ENCODE measurements around the gene PKDREJ. TPM values are rescaled to one million over a fixed set of nuclear protein-coding genes. Genes with fewer than 3 reads are reported as not detected.

The PKDREJ gene
- total RNA-seq, 1 experiment from 2014 or later: 0.04 TPM

DNA sequence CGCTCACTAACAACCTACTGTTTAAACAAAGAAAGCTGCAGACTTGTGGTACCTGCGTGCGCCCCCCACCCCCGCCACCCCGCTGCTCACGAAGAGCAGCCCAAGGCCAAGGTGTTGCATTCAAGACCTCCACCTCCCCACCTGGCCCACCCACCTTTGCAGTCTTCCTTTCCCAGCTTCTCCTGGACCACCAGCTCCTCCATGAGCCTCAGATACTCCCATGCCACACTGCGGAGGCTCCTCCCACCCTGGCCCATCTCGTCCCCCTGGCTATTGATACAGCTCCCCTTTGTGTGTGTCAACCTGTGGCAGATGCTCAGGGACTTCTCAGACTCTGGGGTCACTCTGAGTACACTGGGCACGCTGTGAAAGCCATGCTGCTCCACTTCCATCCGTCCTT lies 17.0 kb downstream of the PKDREJ start:
- Histone ChIP-seq H3K14ac (ENCODE audit: insufficient read depth, low read length) (no peak overlapping the region), H3K18ac (ENCODE audit: insufficient read length, low read depth, low read length) (no peak overlapping the region), H2BK120ac (ENCODE audit: low read depth, low read length, poor library complexity, severe bottlenecking) (no peak overlapping the region), H2AFZ (ENCODE audit: low read length) (no peak overlapping the region), H4K20me1 (ENCODE audit: control insufficient read depth, insufficient read depth, insufficient read length) (no peaks in the 10 kb centered on the region), H2AK5ac (ENCODE audit: insufficient read length, low read length) (no peak overlapping the region), H2BK12ac (ENCODE audit: insufficient read length, low read depth, low read length) (no peak overlapping the region), H2BK5ac (ENCODE audit: insufficient read length, low read length) (no peak overlapping the region), H3K4me2 (ENCODE audit: insufficient read depth, insufficient read length, low read length) (no peak overlapping the region), H3K9me3 (ENCODE audit: control insufficient read depth, low read depth, low read length) (no peaks in the 10 kb centered on the region), H4K5ac (ENCODE audit: insufficient read length, low read depth, low read length) (no peak overlapping the region), H3K9ac (ENCODE audit: extremely low read depth, insufficient read length, low read length) (no peak overlapping the region), H3K79me2 (ENCODE audit: insufficient read depth, low read length) (no peaks in the 10 kb centered on the region), H4K91ac (ENCODE audit: insufficient read length, low read depth, low read length) (no peak overlapping the region), H3K27ac (ENCODE audit: insufficient read length, low read depth, low read length) (no peak overlapping the region), H3K79me1 (ENCODE audit: insufficient read depth, low read depth, low read length, poor library complexity, severe bottlenecking) (no peaks in the 10 kb centered on the region), H3K27me3 (ENCODE audit: insufficient read depth, low read length) (no peaks in the 10 kb centered on the region), H3T11ph (ENCODE audit: low read length) (no peak overlapping the region), H3K4me1 (ENCODE audit: insufficient read depth, low read length) (no peaks in the 10 kb centered on the region), H3K56ac (ENCODE audit: insufficient read length, low read depth, low read length) (no peak overlapping the region), H4K8ac (replicated peaks; ENCODE audit: insufficient read length, low read depth, low read length) (no peak overlapping the region), H3K4ac (ENCODE audit: low read depth, low read length) (no peak overlapping the region), H2BK20ac (ENCODE audit: low read depth, low read length, poor library complexity, severe bottlenecking) (no peak overlapping the region), H2BK15ac (ENCODE audit: low read depth, low read length) (no peak overlapping the region), H3K23ac (ENCODE audit: insufficient read length, low read depth, low read length) (no peak overlapping the region), H3K23me2 (ENCODE audit: insufficient read length, low read depth, low read length, poor library complexity, severe bottlenecking) (peaks cover 7% of the 10 kb centered on the region)
- Mint-ChIP-seq H3K27me3 (ENCODE audit: low read depth) (peaks cover 6% of the 10 kb centered on the region), H3K4me1 (peaks cover 2 to 10% of the 10 kb centered on the region in 2 experiments), H3K9me3 (0 out of 5 replicates have a peak, but pooled peaks cover 0 to under 1% of the 10 kb centered on the region in 2 experiments), H3K36me3 (ENCODE audit: insufficient read depth in 1 of 3, low read depth in 3 of 3) (peaks cover 1 to 8% (median 8%) of the 10 kb centered on the region in 3 experiments; a peak in 4 of 7 replicates), H3K27ac (peak overlapping the region in 2 of 3 experiments; percentile 18 to 61; a peak in 2 of 7 replicates), H3K4me3 (no peak overlapping the region)
- no CpG with 5 or more reads among the region's 10 CpGs for WGBS (ENCODE audit: extremely low coverage, insufficient read length, low lambda C conversion rate)
- TF ChIP-seq CTCF (conservative IDR thresholded peaks at IDR 0.05): no peak
- no peak for DNase-seq

Measured in H9 (cell line).